OCI-LY7 (cell line): ENCODE results near the gene MYBBP1A. TPM values are rescaled to one million over a fixed set of nuclear protein-coding genes. Genes with fewer than 3 reads are reported as not detected.

Experiments used
- BruUV-seq: library from RNA; stranded (reverse); fragments of 400-500 nt; replicated peaks from 2 replicates; lab custom pipeline; 2021; lab: Mats Ljungman, UMichigan
- CTCF ChIA-PET: fragments of 300-600 bp; sonication (Branson Sonifier 250); formaldehyde crosslinking; loops from one replicate; lab custom pipeline; 2022; ENCODE audit warnings: antibody characterized with exemption; ENCODE audit not compliant: unreplicated experiment; lab: Charles Lee
- POLR2A ChIA-PET: fragments of 300-600 bp; sonication (Branson Sonifier 250); formaldehyde crosslinking; loops from one replicate; lab custom pipeline; 2022; ENCODE audit warnings: antibody characterized with exemption; lab: Charles Lee
- DNase-seq: peaks from one replicate; pipeline ENCODE4 v3.0.0-alpha.2; 2015; ENCODE audit warnings: low spot score
- H2AFZ ChIP-seq: fragments of 200-600 bp; sonication (generic), shearing (Covaris generic); 2 replicates; pipeline ENCODE4 v1.6.1; 2014; ENCODE audit warnings: mild to moderate bottlenecking, antibody characterized with exemption, low read length, moderate library complexity
- H3K27ac ChIP-seq: fragments of 200-600 bp; sonication (generic); 2 replicates; pipeline ENCODE4 v1.5.1; 2014; ENCODE audit warnings: mixed run types, low read depth, mild to moderate bottlenecking, moderate library complexity, low read length, inconsistent platforms; ENCODE audit not compliant: poor library complexity, severe bottlenecking
- H3K36me3 ChIP-seq: fragments of 200-600 bp; sonication (generic); 2 replicates; pipeline ENCODE4 v1.6.1; 2014; ENCODE audit warnings: mild to moderate bottlenecking, antibody characterized with exemption, low read length, moderate library complexity, mixed read lengths; ENCODE audit not compliant: insufficient read depth
- H3K4me1 ChIP-seq: fragments of 200-600 bp; sonication (generic); 2 replicates; pipeline ENCODE4 v1.5.1; 2014; ENCODE audit warnings: mild to moderate bottlenecking, low read length; ENCODE audit not compliant: insufficient read depth, poor library complexity, severe bottlenecking
- H3K4me2 ChIP-seq: fragments of 200-600 bp; sonication (generic); 2 replicates; pipeline ENCODE4 v1.6.1; 2014; ENCODE audit warnings: mild to moderate bottlenecking, low read length
- H3K4me3 ChIP-seq: fragments of 200-600 bp; sonication (generic); 2 replicates; pipeline ENCODE4 v1.5.1; 2014; ENCODE audit warnings: mild to moderate bottlenecking, low read depth, low read length; ENCODE audit not compliant: poor library complexity, severe bottlenecking
- H3K79me2 ChIP-seq: fragments of 200-600 bp; sonication (generic); 2 replicates; pipeline ENCODE4 v1.6.1; 2016; ENCODE audit warnings: low read depth, mild to moderate bottlenecking, low read length, moderate library complexity, mixed read lengths; ENCODE audit not compliant: insufficient read depth
- H3K9me2 ChIP-seq: fragments of 200-600 bp; sonication (generic); 2 replicates; pipeline ENCODE4 v1.6.1; 2016; ENCODE audit warnings: mild to moderate bottlenecking, low read length, mixed read lengths; ENCODE audit not compliant: insufficient read depth
- H3K9me3 ChIP-seq: fragments of 200-600 bp; sonication (generic); 2 replicates; pipeline ENCODE4 v1.6.1; 2014; ENCODE audit warnings: mild to moderate bottlenecking, mixed run types, low read length, mixed read lengths
- H4K20me1 ChIP-seq: fragments of 200-600 bp; sonication (generic); 2 replicates; pipeline ENCODE4 v1.6.1; 2014; ENCODE audit warnings: mild to moderate bottlenecking, antibody characterized with exemption, low read length, moderate library complexity, mixed read lengths; ENCODE audit not compliant: insufficient read depth
- EZH2phosphoT487 ChIP-seq: fragments of 200-600 bp; sonication (generic); IDR thresholded peaks from 2 replicates; pipeline ENCODE4 v1.6.1; 2018; ENCODE audit warnings: low read depth, borderline replicate concordance, mild to moderate bottlenecking, mixed run types, antibody characterized with exemption, low read length, moderate library complexity, mixed read lengths
- intact Hi-C: fragments of 100-400 bp; cut with micrococcal nuclease; formaldehyde crosslinking; loops from one replicate; pipeline ENCODE4 v1.10.0; 2022; ENCODE audit not compliant: unreplicated experiment
- total RNA-seq, 2 experiments: library from RNA; depleted of rRNA in 1 of 2; stranded (reverse); fragments of >200 nt in 1 of 2; shearing (Covaris generic) in 1 of 2; gene quantifications; 2 replicates each; pipeline ENCODE4 v1.2.3, GENCODE V29; 2014 to 2022
- TF ChIP-seq, protein P1 (sequence below): fragments of 200-600 bp; sonication (generic); conservative IDR thresholded peaks from 2 replicates; pipeline ENCODE4 v1.5.1; 2014; ENCODE audit warnings: mild to moderate bottlenecking, antibody characterized with exemption, low read length, moderate library complexity, mixed read lengths

MYBBP1A gene
- total RNA-seq, 2 experiments from 2014 or later: 131 to 142 TPM

DNA sequence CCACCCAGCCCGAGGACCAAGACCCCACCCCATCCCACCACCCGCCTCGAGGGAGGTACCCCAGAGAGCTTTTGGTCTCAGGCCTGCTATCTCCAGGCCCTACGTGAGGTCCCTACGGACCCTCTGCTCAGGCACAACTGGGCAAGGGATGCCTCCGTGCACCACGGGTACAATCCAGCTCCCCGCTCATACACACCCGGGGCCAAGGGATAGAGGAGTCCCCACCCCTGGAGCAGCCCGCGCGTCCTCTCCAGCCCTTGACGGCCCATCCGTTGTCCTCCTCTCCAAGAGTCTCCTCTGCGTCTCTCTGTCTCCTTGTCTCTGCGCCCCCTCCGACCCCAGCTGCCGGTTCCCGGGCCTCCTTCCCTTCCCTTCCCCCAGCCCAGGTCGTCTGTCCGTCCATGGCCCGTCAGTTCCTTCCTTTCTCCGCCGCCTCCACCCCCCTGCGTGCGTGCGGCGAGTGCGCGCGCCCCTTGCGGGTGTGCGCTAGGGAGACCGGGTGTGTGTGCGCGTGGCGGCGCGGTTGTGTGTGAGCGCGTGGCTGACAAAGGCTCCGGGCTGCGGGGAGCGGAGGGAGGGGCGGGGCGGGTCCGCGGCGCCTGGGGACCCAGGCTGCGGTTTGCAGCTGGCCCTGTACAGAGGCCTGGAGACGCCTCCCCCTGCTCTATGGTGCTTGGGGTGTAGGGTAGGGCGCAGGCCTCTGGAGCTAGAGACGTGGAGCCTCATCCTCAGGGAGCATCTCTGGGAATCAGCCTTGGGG is 55.6 kb downstream of the MYBBP1A start:
- H3K79me2 ChIP-seq: no peaks in the 10 kb centered on the region

GRCh38 chr17:4498461-4499397 is 56.5 kb downstream of the MYBBP1A start, which contains the start of gene SPNS2:
SPNS2 (plus strand) TSS chr17:4498881; CDS start chr17:4499048, 167 bp downstream.
- H3K4me1 ChIP-seq: peaks cover 44% of the 10 kb centered on the region
- TF ChIP-seq EZH2phosphoT487: no peak
- TF ChIP-seq, protein P1, sequence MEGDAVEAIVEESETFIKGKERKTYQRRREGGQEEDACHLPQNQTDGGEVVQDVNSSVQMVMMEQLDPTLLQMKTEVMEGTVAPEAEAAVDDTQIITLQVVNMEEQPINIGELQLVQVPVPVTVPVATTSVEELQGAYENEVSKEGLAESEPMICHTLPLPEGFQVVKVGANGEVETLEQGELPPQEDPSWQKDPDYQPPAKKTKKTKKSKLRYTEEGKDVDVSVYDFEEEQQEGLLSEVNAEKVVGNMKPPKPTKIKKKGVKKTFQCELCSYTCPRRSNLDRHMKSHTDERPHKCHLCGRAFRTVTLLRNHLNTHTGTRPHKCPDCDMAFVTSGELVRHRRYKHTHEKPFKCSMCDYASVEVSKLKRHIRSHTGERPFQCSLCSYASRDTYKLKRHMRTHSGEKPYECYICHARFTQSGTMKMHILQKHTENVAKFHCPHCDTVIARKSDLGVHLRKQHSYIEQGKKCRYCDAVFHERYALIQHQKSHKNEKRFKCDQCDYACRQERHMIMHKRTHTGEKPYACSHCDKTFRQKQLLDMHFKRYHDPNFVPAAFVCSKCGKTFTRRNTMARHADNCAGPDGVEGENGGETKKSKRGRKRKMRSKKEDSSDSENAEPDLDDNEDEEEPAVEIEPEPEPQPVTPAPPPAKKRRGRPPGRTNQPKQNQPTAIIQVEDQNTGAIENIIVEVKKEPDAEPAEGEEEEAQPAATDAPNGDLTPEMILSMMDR: peak; percentile 29; the same call in 1 of the 2 replicates
- H3K9me2 ChIP-seq: no peaks in the 10 kb centered on the region
- DNase-seq: peak; percentile 85
- intact Hi-C loops: no loop called here
- ChIA-PET POLR2A (interaction anchor here (0.6 to 1.2 kb wide), 3 partner anchors 17 to 69 kb away, joined by 3 to 5 read pairs (median 4); no protein-coding TSS in a partner anchor), CTCF (no interaction called here)
- H3K4me3 ChIP-seq: peak within 1 kb of the TSS; percentile 52
- no TSS peak for BruUV-seq
- H3K9me3 ChIP-seq: no peaks in the 10 kb centered on the region
- H3K4me2 ChIP-seq: peak within 1 kb of the TSS; percentile 60
- H2AFZ ChIP-seq: peak within 1 kb of the TSS; percentile 9; the same call in 1 of the 2 replicates
- H3K36me3 ChIP-seq: no peaks in the 10 kb centered on the region
- no peaks in the 10 kb centered on the region for H4K20me1 ChIP-seq
- no peak within 1 kb of the TSS for H3K27ac ChIP-seq
- no peaks in the 10 kb centered on the region for H3K79me2 ChIP-seq

More for the DNA sequence above, 55.6 kb downstream of the MYBBP1A start:
- Histone ChIP-seq H3K4me1 (peaks cover 53% of the 10 kb centered on the region), H2AFZ (no peak overlapping the region), H3K9me2 (no peaks in the 10 kb centered on the region), H3K27ac (no peak overlapping the region), H3K36me3 (no peaks in the 10 kb centered on the region), H4K20me1 (no peaks in the 10 kb centered on the region), H3K4me2 (peak overlapping the region; percentile 60), H3K4me3 (peak overlapping the region; percentile 52), H3K9me3 (no peaks in the 10 kb centered on the region)
- TF ChIP-seq, protein P1: no peak
- TF ChIP-seq EZH2phosphoT487: no peak
- DNase-seq: no peak
- intact Hi-C loops: no loop called here
- POLR2A ChIA-PET: interaction anchor here (1.2 kb wide), 1 partner anchor 16 kb away, joined by 3 read pairs; no protein-coding TSS in a partner anchor
- CTCF ChIA-PET: no interaction called here
- BruUV-seq: no TSS peak
